Activated CD4-positive, CD25-positive, alpha-beta regulatory T cell treated with anti-CD3 and anti-CD28 coated beads, Interleukin-2, amount 50 U/mL, for 16 hours (primary cell): Measurements from ENCODE around the gene NUDCD3.
"Not testable (repeated sequence)": the region's sequence is repeated elsewhere in the genome, so short reads cannot be mapped to it uniquely, and the experiment has no call there.

Experiments used
- DNase-seq: peaks from one replicate; pipeline ENCODE4 v3.0.0-alpha.2; 2020; ENCODE audit warnings: low read depth, low spot score

Gene NUDCD3

DNA sequence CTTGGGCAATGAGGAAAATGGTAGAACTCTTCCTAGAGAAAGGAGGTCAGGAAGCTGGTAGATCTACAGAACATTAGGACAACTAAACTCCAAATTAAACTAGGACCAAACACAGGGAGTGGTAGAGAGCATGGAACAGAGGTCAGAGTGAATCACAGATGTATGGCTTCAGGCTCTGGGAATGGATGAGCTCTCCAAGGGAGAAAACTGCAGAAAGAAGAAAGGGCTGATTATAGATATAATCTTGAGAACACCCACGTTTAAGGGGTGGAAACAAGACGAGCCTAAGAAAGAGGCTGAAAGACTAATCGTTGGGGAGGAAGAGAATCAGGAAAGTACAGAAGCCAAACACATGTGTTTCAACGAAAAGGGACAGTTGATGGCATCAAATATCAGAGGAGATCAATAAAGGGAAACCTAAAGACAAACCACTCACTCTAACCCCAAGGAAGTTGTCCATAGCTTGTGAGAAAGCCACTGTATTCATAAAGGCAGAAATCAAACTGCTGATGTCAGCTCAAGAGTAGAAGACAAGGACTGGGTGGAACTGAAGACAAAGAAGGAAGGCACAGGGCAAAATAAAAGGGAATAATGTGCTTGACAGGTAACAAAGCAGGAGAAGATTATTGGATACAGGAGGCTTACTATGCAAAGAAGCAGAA lies 41.4 kb downstream of the NUDCD3 start:
- no peak for DNase-seq

DNA sequence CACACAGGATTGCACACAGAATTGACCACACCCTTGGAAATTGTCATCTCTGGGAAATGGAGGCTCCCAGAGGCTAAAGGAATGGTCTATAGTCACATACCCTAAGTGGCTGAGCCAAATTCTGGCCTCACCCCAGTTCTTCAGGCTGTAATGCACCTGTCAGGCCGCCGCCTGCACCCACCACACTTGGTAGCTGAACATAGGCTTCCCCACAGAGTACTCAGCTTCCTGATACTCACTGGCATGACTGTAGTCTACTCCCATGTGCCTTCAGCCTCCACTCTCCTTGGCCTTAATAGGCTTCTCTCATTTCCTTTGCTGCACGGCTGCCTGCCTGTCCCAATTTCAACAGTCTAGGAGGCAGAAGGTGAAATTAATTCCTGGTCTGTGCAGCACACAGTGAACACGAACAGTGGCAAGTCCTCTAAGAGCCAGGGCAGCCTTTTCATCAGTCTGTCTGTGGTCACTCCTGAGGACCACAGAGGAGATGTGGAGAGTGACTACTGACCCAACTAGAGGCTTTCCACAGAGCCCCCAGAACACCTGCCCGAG lies 42.5 kb downstream of the NUDCD3 start:
- DNase-seq: no peak

DNA sequence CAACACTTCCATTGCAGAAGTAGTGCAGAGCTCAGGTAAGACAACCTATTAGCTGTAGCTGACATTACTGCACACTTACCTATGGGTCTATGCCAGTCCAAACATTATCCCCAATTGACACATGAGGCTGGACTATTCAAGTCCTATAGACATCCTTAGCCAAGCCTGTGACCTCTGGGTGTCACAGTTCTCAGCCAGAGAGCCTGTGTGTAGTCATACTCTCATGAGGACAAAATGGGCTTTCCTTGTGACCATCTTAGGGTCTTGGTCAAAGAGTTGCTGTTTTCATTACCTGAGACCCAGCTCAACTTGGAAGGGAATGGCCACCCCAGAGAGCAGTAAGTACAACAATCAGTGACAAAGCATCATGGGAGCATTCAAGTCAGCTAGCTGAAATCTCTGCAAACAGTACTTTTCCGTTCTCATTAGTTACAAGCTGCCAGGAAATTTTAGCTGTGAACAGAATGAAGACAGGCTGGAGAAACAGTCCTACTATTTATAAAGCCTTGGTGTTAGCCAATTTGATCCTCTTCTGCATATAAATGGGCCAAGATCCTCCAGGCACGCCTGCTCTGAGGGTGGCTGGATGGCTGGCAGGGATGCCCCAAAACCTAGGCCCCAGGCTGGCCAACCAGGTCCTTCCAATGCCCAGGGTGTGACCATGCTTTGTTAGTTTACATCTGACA lies 44.3 kb downstream of the NUDCD3 start:
- DNase-seq: no peak

DNA sequence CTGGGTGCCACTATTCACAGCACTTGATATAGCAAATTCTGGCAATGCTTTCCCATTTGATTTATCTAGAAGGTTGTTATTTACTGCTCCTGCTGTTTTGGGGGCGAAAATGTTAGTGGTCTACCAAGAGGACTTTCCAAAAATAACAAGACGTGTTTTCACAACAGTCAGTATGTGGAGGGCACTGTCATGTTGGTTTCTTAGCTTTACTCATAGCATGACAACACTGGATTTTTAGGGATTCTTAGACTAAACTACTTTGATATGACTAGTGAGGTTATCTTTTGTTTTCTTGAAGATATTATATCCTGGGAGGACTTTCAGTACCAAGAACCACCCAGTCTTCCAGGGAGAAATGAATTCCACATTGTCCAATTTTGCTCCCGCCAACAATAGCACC lies 49.4 kb downstream of the NUDCD3 start:
- no peak for DNase-seq

DNA sequence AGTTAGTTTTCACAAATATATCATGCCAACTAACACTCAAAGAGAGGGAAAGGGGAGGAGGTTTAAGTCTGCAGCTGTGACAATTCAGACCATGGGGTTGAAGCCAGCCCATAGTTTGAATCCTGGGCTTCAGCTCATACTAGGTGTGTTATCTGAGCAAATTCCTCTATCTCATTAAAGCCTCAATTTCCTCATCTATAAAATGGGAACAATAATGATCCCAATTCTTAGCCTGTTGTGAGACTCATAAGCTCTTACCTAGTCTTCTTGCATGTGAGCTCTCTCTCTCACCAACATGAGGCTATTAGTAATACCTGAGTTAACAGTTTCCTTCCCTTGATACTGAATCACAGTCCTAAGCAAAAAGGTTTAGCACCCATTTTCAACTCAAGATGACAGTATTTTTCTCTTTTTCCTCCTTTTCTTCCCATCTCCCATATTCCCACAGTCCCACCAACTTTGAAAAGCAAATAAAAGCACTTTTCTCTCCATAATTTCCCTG lies 49.8 kb downstream of the NUDCD3 start:
- no peak for DNase-seq

DNA sequence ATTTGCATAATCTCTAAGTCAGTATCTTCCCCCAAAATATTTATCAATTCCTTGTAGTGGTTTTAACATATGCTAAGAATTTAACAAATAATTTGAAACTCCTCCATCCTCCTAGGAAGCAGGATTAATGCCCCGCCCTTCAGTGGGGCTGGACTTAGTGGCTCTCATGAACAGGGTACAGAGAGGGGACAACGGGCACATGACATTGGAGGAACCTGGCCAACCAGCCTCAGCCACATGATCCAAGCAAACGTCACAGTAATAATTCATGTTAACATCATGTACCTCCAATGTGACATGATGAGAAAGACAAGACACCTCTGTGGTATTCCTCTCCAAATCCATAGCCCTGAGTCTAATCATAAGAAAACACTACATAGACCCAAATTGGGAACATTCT lies 50.5 kb downstream of the NUDCD3 start:
- DNase-seq: no peak

DNA sequence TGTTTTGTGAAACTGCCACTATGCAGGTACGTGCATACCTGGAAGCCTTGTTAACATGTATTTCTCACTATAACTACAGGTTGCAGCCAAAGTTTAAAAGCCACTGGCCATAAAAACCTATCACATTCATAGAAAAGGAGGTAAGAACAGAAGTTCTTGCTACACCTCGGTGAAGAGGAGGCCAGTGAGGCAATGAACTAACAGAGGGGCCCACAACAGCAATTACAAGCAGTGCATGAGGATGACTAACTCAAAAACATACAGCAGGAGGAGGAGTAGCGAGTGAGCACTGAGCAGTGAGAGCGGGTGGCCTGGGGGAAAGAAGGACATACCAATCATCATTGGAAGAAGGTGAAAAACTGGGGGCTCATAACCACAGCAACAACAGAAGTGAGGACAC lies 51.6 kb downstream of the NUDCD3 start:
- no peak for DNase-seq

DNA sequence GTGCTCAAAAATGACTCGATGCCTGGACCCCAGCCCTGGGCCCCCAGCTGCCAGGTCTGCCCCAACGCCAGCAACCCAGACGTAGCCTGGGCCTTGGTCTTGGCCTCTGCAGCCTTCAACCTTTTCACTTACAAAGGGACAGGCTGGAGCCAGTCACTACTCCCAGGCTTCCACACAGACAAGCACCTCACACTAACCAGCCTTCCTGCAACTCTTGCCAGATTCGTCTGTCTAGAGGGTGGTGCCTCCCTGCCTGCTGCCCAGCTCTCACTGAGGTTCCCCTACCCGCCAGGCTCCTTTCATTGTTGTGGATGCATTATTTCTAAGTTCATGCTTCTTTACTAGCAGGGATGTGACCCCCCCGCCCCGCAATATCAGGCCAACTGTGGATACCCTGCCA lies 56.3 kb downstream of the NUDCD3 start:
- no peak for DNase-seq

DNA sequence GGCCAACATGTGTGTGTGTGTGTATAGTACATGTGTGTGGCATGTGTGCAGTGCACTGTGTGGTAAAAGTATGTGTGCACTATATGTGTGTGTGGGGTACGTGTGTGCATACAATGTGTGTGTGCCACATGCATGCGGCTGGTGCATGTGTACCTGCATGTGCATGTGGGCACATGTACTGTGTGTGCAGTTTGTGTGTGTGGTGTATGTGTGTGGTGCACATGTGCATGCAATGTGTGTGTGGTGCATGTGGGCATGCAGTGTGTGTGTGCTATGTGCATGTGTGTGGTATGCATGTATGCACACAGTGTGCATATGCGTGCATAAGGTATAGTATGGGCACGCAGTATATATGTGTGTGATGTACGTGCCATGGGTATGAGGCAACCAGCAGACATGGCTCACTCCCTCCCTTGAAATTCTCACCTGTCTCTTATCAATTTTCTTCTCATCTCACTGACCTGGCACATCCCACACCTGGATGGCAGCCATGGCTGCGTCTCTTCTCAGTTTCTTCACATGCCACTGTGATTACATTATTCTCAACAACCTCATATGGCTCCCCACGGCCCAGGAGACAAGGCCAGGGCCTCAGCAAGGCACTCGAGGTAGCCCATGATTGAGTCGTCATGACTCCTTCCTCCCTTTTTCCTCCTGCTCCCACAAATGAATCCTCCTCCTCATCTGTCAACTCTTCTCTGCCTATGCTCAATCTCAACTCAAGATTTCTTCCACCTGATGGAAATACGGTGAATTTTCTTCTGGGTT lies 57.0 kb downstream of the NUDCD3 start:
- no peak for DNase-seq

DNA sequence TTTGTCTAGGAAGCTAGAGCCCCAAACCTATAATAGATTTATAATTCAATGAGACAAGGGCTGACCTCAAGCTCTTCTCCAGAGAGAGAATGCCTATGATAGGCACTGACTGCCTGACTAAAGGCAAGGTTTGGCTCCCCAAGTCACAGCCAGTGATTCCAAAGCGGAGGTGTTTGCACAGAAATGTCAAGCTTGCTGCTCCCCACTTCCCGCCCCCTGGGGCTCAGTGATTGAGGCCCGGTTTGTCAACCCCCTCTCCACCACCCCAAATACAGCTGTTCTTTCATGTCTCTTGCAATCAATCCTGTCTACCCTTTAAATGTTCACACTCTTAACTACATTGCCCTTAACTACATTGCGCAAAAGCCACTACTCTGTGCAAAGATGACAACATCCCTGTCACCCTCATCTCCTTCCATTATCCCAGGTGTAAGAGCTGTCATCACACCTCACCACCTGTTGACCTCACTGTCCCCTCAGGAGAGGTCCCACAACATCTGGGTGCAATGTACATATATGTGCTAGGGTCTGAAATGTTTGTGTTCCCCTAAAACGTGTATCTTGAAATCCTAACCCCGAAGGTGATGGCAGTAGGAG lies 58.0 kb downstream of the NUDCD3 start:
- no peak for DNase-seq

DNA sequence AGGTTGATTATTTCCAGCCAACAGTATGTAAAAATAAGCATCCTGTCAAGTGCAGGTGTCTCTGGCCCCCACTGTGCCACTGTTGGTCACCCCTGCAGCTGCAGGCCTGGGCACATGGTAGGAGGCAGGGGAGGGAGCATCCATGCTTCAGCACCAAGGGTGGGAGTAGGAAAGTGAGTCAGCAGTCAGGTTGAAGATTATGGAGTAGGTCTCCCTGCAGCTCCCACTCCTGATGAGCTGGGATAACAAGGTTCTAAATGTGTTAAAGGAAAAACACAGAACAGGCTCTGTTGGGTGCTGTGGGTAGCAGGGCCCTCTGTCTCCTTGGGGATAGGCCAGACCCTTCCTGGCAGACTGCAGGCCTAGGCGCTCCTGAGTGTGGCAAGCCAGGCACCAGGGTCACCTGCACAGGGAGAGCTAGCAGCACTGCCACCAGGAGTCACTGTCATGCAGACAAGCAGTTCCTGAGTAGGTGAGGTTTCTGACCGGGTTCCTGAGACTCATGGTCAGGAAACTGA lies 59.3 kb downstream of the NUDCD3 start:
- no peak for DNase-seq

DNA sequence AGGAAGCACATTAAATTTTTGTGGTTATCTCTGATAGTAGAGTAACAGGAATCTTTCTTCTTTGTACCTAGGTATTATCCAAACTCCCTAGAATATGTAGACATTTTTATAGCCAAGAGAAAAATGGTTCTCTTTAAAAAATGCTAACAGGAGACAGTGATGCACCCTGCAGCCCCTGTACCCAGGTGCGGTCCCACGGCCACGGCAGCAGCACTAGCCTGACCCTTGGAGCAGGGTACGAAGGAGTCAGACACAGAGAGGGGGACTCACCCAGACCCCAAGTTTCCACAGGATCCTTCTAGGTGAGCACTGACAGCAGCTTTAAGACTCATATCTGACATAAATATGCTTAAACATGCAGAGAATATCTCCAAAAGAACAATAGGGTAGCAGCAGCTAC lies 60.4 kb downstream of the NUDCD3 start:
- DNase-seq: no peak

DNA sequence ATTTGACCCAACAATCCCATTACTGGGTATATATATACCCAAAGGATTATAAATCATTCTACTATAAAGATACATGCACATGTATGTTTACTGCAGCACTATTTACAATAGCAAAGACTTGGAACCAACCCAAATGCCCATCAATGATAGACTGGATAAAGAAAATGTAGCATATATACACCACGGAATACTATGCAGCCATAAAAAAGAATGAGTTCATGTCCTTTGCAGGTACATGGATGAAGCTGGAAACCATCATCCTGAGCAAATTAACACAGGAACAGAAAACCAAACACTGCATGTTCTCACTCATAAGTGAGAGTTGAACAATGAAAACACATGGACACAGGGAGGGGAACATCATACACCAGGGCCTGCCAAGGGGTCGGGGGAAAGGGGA lies 65.7 kb downstream of the NUDCD3 start:
- DNase-seq: not testable (repeated sequence)

DNA sequence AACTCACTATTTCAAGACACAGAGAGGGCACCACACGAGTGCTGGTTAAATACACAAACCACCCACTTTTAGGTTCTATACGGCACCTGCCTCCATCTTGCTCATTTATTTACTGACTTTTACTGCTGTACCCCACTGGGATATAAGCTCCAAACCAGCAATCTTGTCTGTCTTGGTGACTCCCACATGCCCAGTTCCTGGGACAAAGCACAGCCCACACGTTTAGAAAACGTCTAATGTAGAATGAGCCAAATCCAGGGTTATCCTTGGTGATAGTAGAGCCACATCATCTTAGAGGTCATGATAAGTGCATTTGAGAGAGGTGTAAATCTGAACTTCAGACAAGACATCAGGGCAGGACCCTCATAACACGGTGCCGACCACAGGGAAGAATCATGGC lies 73.5 kb downstream of the NUDCD3 start:
- DNase-seq: no peak

DNA sequence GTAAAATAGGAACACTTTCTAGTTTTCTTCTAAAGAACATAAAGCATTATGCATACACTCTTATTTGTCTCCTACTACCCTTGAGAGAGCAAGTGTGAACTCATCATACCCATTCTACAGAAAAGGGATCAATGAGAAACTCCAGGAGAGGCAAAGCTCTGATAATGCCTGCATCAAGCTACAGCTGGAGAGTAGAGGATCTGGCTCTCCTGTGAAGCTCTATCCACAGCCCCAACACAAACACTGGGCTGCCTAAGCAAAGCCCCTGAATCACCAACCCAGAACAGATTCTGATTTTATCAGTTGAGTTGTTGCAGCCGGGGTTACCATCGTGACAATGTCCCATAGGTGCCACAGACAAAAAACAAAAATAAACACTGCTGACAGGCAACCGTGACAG lies 74.9 kb downstream of the NUDCD3 start:
- DNase-seq: no peak

DNA sequence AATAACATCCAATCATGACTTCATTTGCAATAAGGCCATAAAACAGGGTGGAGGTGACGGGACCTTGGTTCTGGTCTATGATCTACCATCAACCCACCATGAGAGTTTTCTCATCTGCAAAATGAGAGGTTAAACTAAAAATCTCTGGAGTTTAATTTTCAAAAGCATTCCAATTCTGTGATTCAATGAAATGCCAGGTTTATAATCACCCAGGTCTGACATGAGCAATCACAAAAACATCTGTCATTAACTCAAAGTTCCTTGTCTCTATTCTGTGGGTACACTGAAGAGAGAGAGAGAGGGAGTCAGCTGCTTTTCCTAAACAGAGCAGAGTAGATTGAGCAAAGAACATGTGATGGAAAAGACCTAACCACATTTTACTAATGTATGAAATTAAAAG lies 75.4 kb downstream of the NUDCD3 start:
- no peak for DNase-seq

DNA sequence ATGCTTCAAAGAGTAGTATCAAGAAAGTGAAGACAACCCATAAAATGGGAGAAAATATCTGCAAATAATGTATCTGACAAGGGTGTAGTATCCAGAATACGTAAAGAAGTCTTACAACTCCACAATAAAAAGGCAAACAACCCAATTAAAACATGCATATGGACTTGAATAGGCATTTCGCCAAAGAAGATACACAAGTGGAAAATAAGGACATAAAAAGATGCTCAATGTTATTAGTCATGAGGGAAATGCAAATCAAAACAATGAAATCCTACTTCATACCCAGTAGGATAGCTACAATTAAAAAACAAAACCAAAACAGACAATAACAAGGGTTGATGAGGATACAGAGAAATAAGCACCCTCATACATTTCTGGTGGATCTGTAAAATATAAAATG lies 79.2 kb downstream of the NUDCD3 start:
- no peak for DNase-seq

DNA sequence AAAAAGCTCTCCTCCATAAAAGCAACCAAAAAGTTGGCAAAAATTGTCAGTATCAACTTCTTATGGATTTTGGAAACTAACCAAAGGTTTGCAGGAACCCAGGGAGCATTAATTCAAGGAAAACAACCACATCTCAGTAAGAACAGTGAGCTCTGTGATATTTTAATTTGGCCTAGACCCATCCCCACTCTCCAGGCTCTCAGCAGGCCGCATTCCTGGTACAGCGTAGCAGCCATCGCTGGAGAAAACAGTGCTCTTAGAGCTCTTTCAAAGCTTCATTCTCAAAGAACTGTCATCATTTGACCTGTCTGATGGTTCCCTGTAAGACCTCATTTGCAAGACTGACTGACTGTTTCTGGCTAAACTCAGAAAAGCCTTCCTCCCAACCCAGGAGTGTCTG lies 81.9 kb downstream of the NUDCD3 start:
- DNase-seq: no peak

DNA sequence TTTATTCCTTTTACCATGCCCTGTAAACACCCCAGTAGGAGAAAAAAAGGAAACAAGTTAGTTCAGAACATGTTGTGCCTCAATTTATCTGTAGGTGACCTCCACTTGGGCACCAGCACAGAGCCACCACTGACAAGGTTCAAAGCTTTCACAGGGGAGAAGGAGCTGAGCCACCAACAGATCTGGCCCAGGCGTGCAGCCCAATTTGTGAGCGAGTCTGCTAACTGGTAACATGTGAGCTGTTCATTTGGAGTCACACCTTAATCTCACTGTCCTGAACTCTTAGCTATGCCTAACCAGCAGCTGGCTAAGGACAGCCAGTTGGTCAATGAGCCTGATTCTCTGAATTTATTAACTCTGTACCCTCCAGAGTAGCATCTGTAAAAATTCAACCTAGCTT lies 86.7 kb downstream of the NUDCD3 start:
- DNase-seq: no peak

DNA sequence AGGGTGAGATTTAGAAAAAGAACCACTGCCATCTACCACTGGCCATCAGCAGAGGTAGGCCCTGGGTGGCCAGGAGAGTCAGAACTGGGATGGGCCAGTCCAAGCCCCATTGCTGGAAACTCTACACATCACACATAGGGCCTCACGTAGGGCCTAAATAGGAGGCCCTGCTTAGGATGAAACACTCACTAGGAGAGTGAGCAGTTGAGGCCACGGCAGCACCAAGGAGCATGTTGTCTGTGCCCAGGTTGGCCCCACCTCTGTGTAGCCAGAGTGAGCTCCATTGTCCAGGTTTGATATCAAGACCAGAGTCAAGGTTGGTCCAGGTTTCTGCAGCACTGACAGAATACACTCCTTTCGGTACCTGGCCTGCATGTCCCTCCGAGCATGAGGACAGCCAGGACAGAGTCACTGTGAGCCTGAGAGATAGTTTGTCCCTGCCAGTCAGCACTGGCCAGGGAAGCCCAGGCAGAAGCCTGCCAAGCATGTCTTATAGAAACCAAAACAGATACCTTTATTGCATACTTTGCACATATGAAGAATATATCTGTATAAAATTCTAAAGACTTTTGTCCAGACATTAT lies 87.2 kb downstream of the NUDCD3 start:
- no peak for DNase-seq

DNA sequence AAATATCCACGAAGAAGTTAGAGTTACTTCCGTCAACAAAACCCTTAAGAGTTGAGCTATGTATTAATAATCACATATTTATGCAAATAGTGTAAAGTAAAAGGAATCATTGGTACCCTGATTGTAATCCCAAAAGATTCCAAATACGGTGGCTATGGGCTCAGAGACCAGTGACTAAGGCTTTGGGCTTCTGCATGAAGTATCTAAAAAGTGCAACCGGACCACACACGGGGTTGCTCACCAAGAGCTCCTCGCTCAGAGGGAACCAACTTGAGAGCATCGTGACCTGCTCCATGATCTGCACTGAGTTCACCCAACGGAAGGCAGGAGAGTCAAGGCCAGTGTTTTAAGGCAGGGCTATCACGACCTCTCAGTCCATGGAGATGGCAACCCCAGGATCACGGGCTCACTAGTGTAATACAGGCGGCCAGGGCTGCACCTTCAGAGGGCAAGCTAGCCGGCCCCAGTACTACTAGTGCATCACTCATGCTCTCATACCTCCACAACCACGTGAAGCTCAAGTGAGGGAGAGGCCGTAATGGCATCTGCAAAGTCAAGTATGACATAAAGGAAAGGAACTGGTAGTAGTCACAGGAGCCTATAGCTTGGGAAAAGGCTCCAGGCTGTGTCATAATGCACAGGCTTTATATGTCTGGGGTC lies 87.9 kb downstream of the NUDCD3 start:
- DNase-seq: no peak
